Activated CD4-positive, alpha-beta memory T cell treated with anti-CD3 and anti-CD28 coated beads for 36 hours (primary cell): ENCODE data around the gene MT2A. TPM values are rescaled to one million over a fixed set of nuclear protein-coding genes. Genes with fewer than 3 reads are reported as not detected.
"Not testable (repeated sequence)": the region's sequence is repeated elsewhere in the genome, so short reads cannot be mapped to it uniquely, and the experiment has no call there.

Experiments used
- CTCF ChIA-PET: fragments of 350-600 bp; sonication (Branson Sonifier 250); formaldehyde crosslinking; loops from one replicate; lab custom pipeline; 2021; ENCODE audit warnings: antibody characterized with exemption, inconsistent platforms; lab: Charles Lee
- POLR2A ChIA-PET: fragments of 350-600 bp; sonication (Branson Sonifier 250); formaldehyde crosslinking; loops from one replicate; lab custom pipeline; 2021; ENCODE audit warnings: antibody characterized with exemption; lab: Charles Lee
- DNase-seq: peaks from one replicate; pipeline ENCODE4 v3.0.0-alpha.2; 2020
- H3K27ac Mint-ChIP-seq: one replicate; pipeline ENCODE4 v1.8.0; 2021; ENCODE audit warnings: mixed read lengths
- H3K27me3 Mint-ChIP-seq: one replicate; pipeline ENCODE4 v1.8.0; 2021; ENCODE audit warnings: mixed read lengths
- H3K36me3 Mint-ChIP-seq: one replicate; pipeline ENCODE4 v1.8.0; 2021; ENCODE audit warnings: mixed read lengths
- H3K4me1 Mint-ChIP-seq: one replicate; pipeline ENCODE4 v1.8.0; 2021; ENCODE audit warnings: low read depth, mixed read lengths
- H3K4me3 Mint-ChIP-seq: one replicate; pipeline ENCODE4 v1.8.0; 2021; ENCODE audit warnings: mild to moderate bottlenecking, mixed read lengths
- H3K9me3 Mint-ChIP-seq: one replicate; pipeline ENCODE4 v1.8.0; 2021; ENCODE audit warnings: mixed read lengths
- intact Hi-C: fragments of 100-400 bp; cut with micrococcal nuclease; formaldehyde crosslinking; loops from one replicate; pipeline ENCODE4 v1.15.1; 2023
- total RNA-seq, 2 experiments: library from RNA; stranded (reverse); gene quantifications; one replicate each; pipeline ENCODE4 v1.2.3, GENCODE V29; 2021

The MT2A gene
- total RNA-seq, 2 experiments from 2014 or later, result 102 to 105 TPM

DNA sequence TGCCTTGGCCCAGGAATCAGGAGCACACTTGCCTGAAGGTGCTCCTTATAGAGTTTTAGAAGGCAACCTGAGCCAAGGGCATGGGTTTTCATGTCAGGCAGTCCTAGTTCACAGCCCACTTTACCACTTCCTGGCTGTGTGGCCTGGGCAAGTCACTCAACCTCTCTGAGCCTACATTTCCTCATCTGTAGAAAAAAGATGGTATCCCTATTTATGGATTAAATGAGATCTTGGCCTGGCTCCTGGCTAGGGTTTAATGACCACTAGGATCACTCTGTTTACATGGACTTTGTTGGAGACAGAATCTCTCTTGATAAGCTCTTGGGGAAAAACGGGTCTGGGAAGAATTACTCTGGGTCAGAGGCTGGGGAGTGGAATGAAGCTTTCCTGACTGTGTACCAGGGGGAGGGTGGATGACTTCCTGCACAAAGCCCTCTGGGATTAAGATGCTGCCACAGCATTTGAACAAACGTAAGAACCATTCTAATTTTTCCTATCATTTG is 2.3 kb downstream of the MT2A start:
- no peaks in the 10 kb centered on the region for H3K27me3 Mint-ChIP-seq
- DNase-seq, result no peak
- H3K4me1 Mint-ChIP-seq, result peaks cover 79% of the 10 kb centered on the region
- H3K36me3 Mint-ChIP-seq, result no peaks in the 10 kb centered on the region
- peak overlapping the region; percentile 81 for H3K4me3 Mint-ChIP-seq
- intact Hi-C loops, result loop anchor here (1.0 to 5.0 kb wide), 3 partner anchors 47 to 413 kb away; partner anchors contain the start of genes MT1F, NUDT21 and OGFOD1
- CTCF ChIA-PET, result interaction anchor here (1.2 to 4.0 kb wide), 4 partner anchors 10 to 91 kb away, joined by 3 to 16 read pairs (median 8); no protein-coding TSS in a partner anchor
- H3K9me3 Mint-ChIP-seq, result no peaks in the 10 kb centered on the region
- POLR2A ChIA-PET, result interaction anchor here (1.3 kb wide), 1 partner anchor 14 kb away, joined by 6 read pairs; the partner anchor contains the start of gene MT1E
- H3K27ac Mint-ChIP-seq, result peak overlapping the region; percentile 79

DNA sequence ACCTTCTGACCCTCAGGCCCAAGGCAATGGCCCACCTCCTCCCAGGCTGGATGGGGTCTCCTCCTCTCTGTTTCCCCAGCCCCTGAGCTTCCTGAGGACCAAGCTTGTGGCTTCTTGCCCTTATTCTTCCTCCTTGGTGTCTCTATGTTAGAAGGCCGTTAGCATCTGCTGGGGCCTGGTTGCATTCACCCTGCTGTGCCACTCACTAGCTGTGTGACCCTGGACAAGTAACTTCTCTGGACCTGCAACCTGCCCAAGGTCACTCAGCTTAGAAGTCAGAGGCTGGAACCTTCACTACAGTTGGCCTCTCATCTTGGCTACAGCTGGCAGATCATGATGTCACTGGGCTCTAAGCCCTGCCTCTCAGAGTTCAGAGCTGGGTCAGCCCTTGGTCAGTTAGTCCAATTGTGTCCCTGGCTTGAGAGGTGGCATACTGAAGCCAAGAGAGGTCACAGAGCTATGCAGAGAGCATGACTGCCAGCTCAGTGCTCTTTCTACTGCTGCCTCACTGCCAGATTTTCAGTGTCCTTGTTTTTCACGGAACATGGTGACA is 3.0 kb downstream of the MT2A start:
- Mint-ChIP-seq H3K4me1 (peaks cover 75% of the 10 kb centered on the region), H3K9me3 (no peaks in the 10 kb centered on the region), H3K27ac (peak overlapping the region; percentile 79), H3K36me3 (no peaks in the 10 kb centered on the region), H3K4me3 (no peak overlapping the region), H3K27me3 (no peaks in the 10 kb centered on the region)
- ChIA-PET POLR2A (interaction anchor here (0.6 to 1.3 kb wide), 2 partner anchors 14 to 23 kb away, joined by 4 to 6 read pairs; partner anchors contain the start of gene MT1E), CTCF (interaction anchor here (1.2 to 4.0 kb wide), 3 partner anchors 10 to 35 kb away, joined by 3 to 14 read pairs (median 3); no protein-coding TSS in a partner anchor)
- intact Hi-C loops, result loop anchor here (5.0 kb wide), 2 partner anchors 159 to 414 kb away; partner anchors contain the start of genes NUDT21 and OGFOD1
- peak; percentile 31 for DNase-seq

DNA sequence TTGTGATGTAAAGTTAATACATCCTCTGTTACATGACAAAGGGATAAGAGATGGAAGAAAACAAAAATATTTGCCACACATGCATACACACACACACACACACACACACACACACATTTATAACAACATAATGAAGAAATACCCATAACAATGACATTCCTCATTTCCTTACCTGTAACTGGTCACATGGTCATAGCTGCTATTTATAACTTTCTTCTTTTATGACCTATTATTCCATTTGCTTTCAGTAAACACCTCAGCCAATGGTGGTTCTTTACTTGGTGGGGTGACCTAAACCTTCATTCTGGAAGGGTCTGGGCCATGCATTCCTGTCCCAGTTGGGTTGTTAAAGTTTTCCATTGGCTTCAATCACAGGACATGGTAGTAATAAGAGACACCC is 5.3 kb downstream of the MT2A start:
- Mint-ChIP-seq H3K27me3 (peaks cover 18% of the 10 kb centered on the region), H3K4me1 (peaks cover 65% of the 10 kb centered on the region), H3K36me3 (no peaks in the 10 kb centered on the region), H3K9me3 (no peaks in the 10 kb centered on the region), H3K27ac (no peak overlapping the region), H3K4me3 (no peak overlapping the region)
- no peak for DNase-seq
- intact Hi-C loops, result loop anchor here (5.0 kb wide), 2 partner anchors 161 to 416 kb away; partner anchors contain the start of genes NUDT21 and OGFOD1
- ChIA-PET CTCF (no interaction called here), POLR2A (no interaction called here)

DNA sequence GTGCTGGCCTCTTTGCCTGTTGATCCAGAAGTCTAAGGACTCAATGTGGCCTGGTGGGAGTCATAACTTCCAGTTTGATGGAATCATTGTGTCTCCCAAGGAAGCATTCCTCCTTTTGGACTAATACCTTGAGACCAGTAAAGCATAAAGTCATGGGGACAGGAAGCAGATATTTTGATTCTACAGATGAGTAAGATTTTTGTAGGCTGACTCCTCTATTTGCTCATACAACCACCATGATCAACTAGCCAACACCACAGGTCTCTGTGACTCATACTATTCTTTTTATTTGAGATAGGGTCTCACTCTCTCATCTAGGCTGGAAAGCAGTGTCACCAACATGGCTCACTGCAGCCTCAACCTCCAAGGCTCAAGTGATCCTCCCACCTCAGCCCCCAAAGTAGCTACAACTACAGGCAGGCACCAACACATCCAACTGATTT is 6.2 kb downstream of the MT2A start:
- Mint-ChIP-seq H3K36me3 (no peaks in the 10 kb centered on the region), H3K4me3 (no peak overlapping the region), H3K27me3 (peaks cover 21% of the 10 kb centered on the region), H3K9me3 (no peaks in the 10 kb centered on the region), H3K27ac (peak overlapping the region; percentile 34), H3K4me1 (peaks cover 58% of the 10 kb centered on the region)
- intact Hi-C loops, result loop anchor here (5.0 kb wide), 2 partner anchors 162 to 417 kb away; partner anchors contain the start of genes NUDT21 and OGFOD1
- peak; percentile 66 for DNase-seq
- CTCF ChIA-PET, result interaction anchor here (0.6 to 1.1 kb wide), 2 partner anchors 8 to 29 kb away, joined by 3 read pairs; no protein-coding TSS in a partner anchor
- POLR2A ChIA-PET, result interaction anchor here (0.8 to 1.5 kb wide), 2 partner anchors 9 to 11 kb away, joined by 4 read pairs; partner anchors contain the start of gene MT1E

DNA sequence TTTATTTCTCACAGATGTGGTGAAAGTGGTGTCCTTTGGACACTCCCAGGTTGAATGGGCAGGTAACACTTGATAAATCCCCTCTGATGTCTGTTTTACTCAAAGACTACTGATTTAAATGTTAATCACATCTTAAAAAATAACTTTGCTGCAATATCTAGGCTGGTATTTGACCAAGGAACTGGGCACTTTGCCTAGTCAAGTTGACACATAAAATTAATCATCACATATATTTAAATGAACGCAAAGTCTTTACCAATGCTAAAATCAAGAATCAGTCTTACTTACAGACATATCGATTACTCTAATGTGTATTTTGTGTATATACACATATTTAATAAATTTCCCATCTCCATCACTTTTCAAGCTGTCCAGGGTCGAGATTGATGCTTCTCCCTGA is 7.0 kb downstream of the MT2A start:
- H3K27ac Mint-ChIP-seq, result no peak overlapping the region
- peaks cover 22% of the 10 kb centered on the region for H3K27me3 Mint-ChIP-seq
- intact Hi-C loops, result no loop called here
- no peak for DNase-seq
- CTCF ChIA-PET, result interaction anchor here (0.6 to 1.1 kb wide), 3 partner anchors 8 to 28 kb away, joined by 3 read pairs; no protein-coding TSS in a partner anchor
- POLR2A ChIA-PET, result interaction anchor here (0.8 to 1.5 kb wide), 2 partner anchors 8 to 10 kb away, joined by 4 read pairs; partner anchors contain the start of gene MT1E
- no peaks in the 10 kb centered on the region for H3K9me3 Mint-ChIP-seq
- H3K4me3 Mint-ChIP-seq, result no peak overlapping the region
- H3K4me1 Mint-ChIP-seq, result peaks cover 53% of the 10 kb centered on the region
- H3K36me3 Mint-ChIP-seq, result no peaks in the 10 kb centered on the region

DNA sequence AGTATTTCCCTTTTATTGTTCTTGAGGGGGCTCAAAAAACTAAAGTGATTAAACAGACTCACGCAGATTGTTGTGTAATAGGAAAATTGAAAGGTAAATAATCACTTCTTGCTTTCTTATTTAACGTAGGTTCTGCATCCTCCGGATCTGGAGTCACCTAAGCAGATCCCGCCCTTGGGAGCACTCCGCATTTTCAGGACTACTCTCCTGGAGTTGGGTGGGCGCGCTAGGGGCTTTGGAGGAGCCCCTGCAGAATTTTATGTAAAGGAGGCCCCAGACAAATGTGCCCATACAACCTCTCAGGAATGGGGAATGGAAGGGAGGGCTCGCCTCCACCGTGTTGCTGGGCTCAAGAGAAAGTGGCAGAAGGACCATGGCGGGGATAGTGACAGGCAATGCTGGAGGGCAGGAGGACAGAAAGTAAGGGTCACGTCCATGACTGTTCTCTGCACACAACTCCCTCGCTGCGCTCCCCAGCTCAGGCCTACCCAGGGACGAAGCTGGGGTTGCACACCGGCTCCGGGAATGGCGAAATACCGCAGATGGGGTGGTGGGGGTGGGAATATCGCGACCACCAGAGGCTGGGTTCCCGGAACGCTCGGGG is 8.3 kb downstream of the MT2A start:
- CTCF ChIA-PET, result no interaction called here
- Mint-ChIP-seq H3K4me3 (peak overlapping the region; percentile 37), H3K36me3 (no peaks in the 10 kb centered on the region), H3K4me1 (peaks cover 39% of the 10 kb centered on the region), H3K27me3 (peaks cover 22% of the 10 kb centered on the region), H3K9me3 (no peaks in the 10 kb centered on the region), H3K27ac (no peak overlapping the region)
- POLR2A ChIA-PET, result no interaction called here
- DNase-seq, result no peak
- intact Hi-C loops, result no loop called here

DNA sequence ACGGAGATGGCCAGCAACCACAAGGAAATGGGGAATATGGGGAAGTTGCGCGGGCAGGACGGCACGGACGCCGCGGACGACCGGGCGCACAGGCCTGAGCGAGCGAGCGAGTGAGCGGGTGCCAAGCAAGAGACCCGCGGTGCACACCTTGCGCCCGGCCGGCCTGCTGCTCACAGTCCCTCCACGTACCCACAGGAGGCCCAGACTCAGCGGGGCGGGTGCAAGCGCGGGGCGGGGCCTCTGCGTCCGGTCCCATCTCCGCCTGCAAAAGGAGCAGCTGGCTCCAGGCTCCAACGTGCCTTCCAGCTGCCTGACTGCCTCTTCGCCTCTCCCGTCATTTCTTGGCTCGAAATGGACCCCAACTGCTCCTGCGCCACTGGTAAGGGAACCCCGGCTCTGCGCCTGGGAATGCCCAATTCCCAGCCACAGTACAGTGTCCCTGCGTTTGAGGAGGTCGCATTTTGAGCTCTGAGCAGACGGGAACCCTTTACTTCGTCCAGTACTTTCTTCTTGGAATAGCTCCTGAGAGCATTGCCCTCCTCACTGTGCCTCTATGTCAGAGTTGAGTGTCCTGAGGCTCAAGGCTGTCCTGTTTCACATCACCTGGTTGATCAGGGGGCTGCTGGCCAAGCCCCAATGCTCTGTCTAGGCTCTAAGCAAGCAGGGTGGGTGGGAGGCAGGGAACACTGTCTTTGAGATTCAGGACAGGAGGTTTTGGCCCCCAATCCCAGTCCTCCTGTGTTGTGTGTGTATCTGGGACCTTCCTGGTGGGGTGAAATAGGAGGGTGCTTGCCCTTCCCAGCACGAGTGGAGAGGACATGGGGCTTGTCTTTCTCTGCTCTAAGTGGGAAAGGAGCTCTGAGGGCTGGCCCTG is 9.1 kb downstream of the MT2A start:
- Mint-ChIP-seq H3K27ac (no peak overlapping the region), H3K36me3 (no peaks in the 10 kb centered on the region), H3K4me1 (peaks cover 35% of the 10 kb centered on the region), H3K4me3 (peak overlapping the region; percentile 37), H3K9me3 (no peaks in the 10 kb centered on the region), H3K27me3 (peaks cover 22% of the 10 kb centered on the region)
- peak; percentile 71 for DNase-seq
- CTCF ChIA-PET, result interaction anchor here (1.1 kb wide), 2 partner anchors 9 to 26 kb away, joined by 3 to 4 read pairs; no protein-coding TSS in a partner anchor
- intact Hi-C loops, result no loop called here
- POLR2A ChIA-PET, result no interaction called here

DNA sequence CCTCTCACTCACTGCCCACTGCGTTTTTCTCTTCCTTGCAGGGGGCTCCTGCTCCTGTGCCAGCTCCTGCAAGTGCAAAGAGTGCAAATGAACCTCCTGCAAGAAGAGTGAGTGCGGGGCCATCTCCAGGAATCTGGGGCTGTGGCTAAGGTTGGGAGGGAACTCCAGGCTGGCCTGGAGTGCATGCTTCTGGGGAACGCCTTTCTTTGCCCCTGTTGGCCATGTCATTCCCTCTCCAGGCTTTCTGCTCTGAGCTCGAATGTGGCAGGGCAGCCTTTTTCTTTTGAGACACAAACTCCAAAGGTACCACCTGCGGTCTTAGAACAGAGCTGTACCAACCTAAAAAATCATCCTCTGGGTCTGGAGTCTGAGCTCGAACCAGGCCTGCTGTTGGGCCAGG is 9.8 kb downstream of the MT2A start:
- H3K4me3 Mint-ChIP-seq, result no peak overlapping the region
- no peaks in the 10 kb centered on the region for H3K9me3 Mint-ChIP-seq
- peaks cover 31% of the 10 kb centered on the region for H3K4me1 Mint-ChIP-seq

DNA sequence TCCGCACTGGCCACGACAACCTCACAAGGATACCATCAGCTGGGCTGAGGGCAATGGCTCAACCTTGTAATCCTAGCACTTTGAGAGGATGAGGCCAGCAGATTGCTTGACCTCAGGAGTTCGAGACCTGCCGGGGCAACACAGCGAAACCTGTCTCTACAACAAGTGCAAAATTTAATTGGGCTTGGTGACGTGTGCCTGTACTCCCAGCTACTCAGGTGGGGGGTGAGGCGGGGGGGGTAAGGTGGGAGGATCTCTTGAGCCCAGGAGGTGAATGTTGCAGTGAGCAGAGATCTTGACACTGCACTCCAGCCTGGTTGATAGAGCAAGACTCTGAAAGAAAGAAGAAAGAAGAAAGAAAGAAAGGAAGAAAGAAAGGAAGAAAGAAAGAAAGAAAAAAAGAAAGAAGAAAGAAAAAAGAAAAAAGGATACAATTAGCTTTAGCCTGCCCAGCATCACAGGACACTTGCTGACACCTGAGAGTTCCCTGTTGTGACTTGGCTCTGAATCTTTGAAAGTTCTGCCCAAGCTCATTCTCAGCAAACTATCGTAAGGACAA is 12.0 kb downstream of the MT2A start:
- no peak for DNase-seq
- Mint-ChIP-seq H3K4me1 (peaks cover 13% of the 10 kb centered on the region), H3K9me3 (no peaks in the 10 kb centered on the region), H3K36me3 (no peaks in the 10 kb centered on the region), H3K27ac (no peak overlapping the region), H3K27me3 (peaks cover 31% of the 10 kb centered on the region), H3K4me3 (no peak overlapping the region)
- intact Hi-C loops, result no loop called here
- CTCF ChIA-PET, result no interaction called here
- POLR2A ChIA-PET, result no interaction called here

More for the DNA sequence above, 9.8 kb downstream of the MT2A start:
- H3K27ac Mint-ChIP-seq, result no peak overlapping the region
- ChIA-PET CTCF (interaction anchor here (1.1 kb wide), 2 partner anchors 8 to 25 kb away, joined by 3 to 4 read pairs; no protein-coding TSS in a partner anchor), POLR2A (no interaction called here)
- no peak for DNase-seq
- intact Hi-C loops, result no loop called here
- no peaks in the 10 kb centered on the region for H3K36me3 Mint-ChIP-seq
- H3K27me3 Mint-ChIP-seq, result peaks cover 22% of the 10 kb centered on the region

DNA sequence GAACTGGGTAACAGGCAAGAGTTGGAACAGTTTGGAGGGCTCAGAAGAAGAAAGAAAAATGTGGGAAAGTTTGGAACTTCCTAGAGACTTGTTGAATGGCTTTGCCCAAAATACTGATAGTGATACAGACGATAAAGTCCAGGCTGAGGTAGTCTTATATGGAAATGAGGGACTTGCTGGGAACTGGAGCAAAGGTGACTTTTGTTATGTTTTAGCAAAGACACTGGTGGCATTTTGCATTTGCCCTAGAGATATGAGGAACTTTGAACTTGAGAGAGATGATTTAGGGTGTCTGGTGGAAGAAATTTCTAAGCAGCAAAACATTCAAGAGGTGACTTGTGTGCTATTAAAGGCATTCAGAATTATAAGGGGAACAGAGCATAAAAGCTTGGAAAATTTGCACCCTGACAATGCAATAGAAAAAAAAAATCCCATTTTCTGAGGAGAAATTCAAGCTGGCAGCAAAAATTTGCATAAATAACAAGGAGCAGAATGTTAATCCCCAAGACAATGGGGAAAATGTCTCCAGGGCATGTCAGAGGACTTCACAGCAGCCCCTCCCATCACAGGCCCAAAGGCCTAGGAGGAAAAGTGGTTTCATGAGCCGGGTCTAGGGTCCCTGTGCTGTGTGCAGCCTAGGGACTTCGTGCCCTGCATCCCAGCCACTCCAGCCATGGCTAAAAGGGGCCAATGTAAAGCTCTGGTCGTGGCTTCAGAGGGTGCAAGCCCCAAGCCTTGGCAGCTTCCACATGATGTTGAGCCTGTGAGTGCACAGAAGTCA is 13.5 kb downstream of the MT2A start:
- H3K36me3 Mint-ChIP-seq, intact Hi-C loops, H3K27ac Mint-ChIP-seq, DNase-seq, POLR2A ChIA-PET, H3K4me3 Mint-ChIP-seq, H3K9me3 Mint-ChIP-seq: not testable (repeated sequence)
- peaks cover 17% of the 10 kb centered on the region for H3K4me1 Mint-ChIP-seq
- H3K27me3 Mint-ChIP-seq, result peaks cover 33% of the 10 kb centered on the region
- CTCF ChIA-PET, result interaction anchor here (1.0 kb wide), 1 partner anchor 21 kb away, joined by 3 read pairs; no protein-coding TSS in a partner anchor
